ENCODE data around the gene PFDN4. TPM values are rescaled to one million over a fixed set of nuclear protein-coding genes. Genes with fewer than 3 reads are reported as not detected.

The PFDN4 gene
- total and polyA plus RNA-seq, 10 donors, result 14.1 to 74.4 (median 58.0) TPM

GRCh38 chr20:54266844-54267243 lies 59.0 kb downstream of the PFDN4 start:
- DNase-seq, result no peak
- Histone ChIP-seq H3K27ac (no peak overlapping the region), H3K36me3 (no peaks in the 10 kb centered on the region), H3K4me1 (peaks cover 0 to 12% (median 1%) of the 10 kb centered on the region in 6 donors), H3K27me3 (replicated peaks in 1 of 7) (peaks cover 0 to 14% (median 0%) of the 10 kb centered on the region in 7 donors), H3K9me3 (peaks cover 0 to 4% (median 0%) of the 10 kb centered on the region in 8 donors), H3K4me3 (no peak overlapping the region)
- no peak for TF ChIP-seq CTCF (IDR thresholded peaks at IDR 0.05 in 8 of 11, conservative IDR thresholded peaks at IDR 0.05 in 3 of 11)
- TF ChIP-seq POLR2A (IDR thresholded peaks at IDR 0.05), result no peak
- TF ChIP-seq POLR2AphosphoS5 (IDR thresholded peaks at IDR 0.05), result no peak
- 79 to 91% (median 87%) methylated on average over 6 of the region's 6 CpGs for WGBS, 5 donors
- intact Hi-C loops (cut with DNase I; ENCODE audit: low total_unique reads), result no loop called here

- Histone ChIP-seq H3K27me3 (replicated peaks in 1 of 7) (peaks cover 0 to 14% (median 0%) of the 10 kb centered on the region in 7 donors), H3K4me1 (peaks cover 0 to 12% (median 1%) of the 10 kb centered on the region in 6 donors), H3K27ac (no peak overlapping the region), H3K9me3 (peaks cover 0 to 4% (median 0%) of the 10 kb centered on the region in 8 donors), H3K4me3 (no peak overlapping the region), H3K36me3 (no peaks in the 10 kb centered on the region)
- DNase-seq, result no peak
- 76 to 91% (median 88%) methylated on average over 4 of the region's 4 CpGs for WGBS, 5 donors
- intact Hi-C loops (cut with DNase I; ENCODE audit: low total_unique reads), result no loop called here
- TF ChIP-seq POLR2A (IDR thresholded peaks at IDR 0.05) (no peak), POLR2AphosphoS5 (IDR thresholded peaks at IDR 0.05) (no peak), CTCF (IDR thresholded peaks at IDR 0.05 in 8 of 11, conservative IDR thresholded peaks at IDR 0.05 in 3 of 11) (no peak)
These were observed 59.7 kb downstream of the PFDN4 start for GRCh38 chr20:54267483-54268003.

GRCh38 chr20:54268941-54269340 lies 61.1 kb downstream of the PFDN4 start:
- intact Hi-C loops (cut with DNase I; ENCODE audit: low total_unique reads), result no loop called here
- no peaks in the 10 kb centered on the region for H3K36me3 ChIP-seq
- no peak overlapping the region for H3K27ac ChIP-seq
- TF ChIP-seq POLR2AphosphoS5 (IDR thresholded peaks at IDR 0.05) (no peak), CTCF (IDR thresholded peaks at IDR 0.05 in 8 of 11, conservative IDR thresholded peaks at IDR 0.05 in 3 of 11) (no peak), POLR2A (IDR thresholded peaks at IDR 0.05) (no peak)
- no peak for DNase-seq
- H3K27me3 ChIP-seq (replicated peaks in 1 of 7), result peaks cover 0 to 14% (median 0%) of the 10 kb centered on the region in 7 donors
- peaks cover 0 to 12% (median 1%) of the 10 kb centered on the region in 6 donors for H3K4me1 ChIP-seq
- 18 to 57% (median 43%) methylated on average over 2 of the region's 2 CpGs for WGBS, 5 donors
- H3K9me3 ChIP-seq, result peaks cover 0 to 4% (median 0%) of the 10 kb centered on the region in 8 donors
- H3K4me3 ChIP-seq, result no peak overlapping the region

Other genes with a start within 250 kb of the PFDN4 start
- 1 to 10 TPM in 1 of 7 donors, under 1 TPM in 4, not detected in 2; 0.23 to 1.3 (median 0.44) TPM for gene BCAS1, start 137.5 kb upstream of the PFDN4 start, total RNA-seq
- gene BCAS1, start 137.5 kb upstream of the PFDN4 start, polyA plus RNA-seq, result under 1 TPM; 0.33 to 0.99 (median 0.93) TPM
- not detected for gene CYP24A1, start 34.1 kb upstream of the PFDN4 start, total RNA-seq
- gene CYP24A1, start 34.1 kb upstream of the PFDN4 start, polyA plus RNA-seq, result not detected